ENCODE measurements around the gene CHEK1. TPM values are rescaled to one million over a fixed set of nuclear protein-coding genes. Genes with fewer than 3 reads are reported as not detected.

The CHEK1 gene
- total and polyA plus RNA-seq, 2 of the 8 experiments (the other 6 are each of a cell fraction or from before 2014, with no cell fraction given), result 37.7 to 133 TPM

DNA sequence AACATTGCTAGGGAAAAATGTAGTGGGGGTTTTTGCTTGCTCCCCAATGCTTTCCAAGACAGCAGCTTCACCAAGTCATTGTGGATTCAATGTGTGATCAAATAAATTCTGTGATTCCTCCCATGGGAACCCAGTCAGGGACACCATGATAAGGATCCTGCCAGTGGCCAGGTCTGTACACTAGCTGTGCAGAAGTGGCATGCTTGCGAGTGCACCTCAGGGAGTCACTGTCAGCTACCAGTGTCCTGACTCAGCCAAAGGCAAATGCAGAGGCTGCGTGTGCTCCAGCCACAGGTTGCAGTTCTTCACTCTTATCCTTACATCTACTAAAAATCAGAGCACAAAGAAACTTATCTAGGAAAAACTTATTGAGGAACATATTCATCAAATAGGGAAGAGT is 65.0 kb downstream of the CHEK1 start:
- DNase-seq (ENCODE audit: low read depth in 1 of 2, low spot score in 2 of 2) (no peak), FAIRE-seq (no peak)
- no peak overlapping the region for H2AK5ac ChIP-seq (ENCODE audit: low read depth, low read length)
- no peak overlapping the region for H3K56ac ChIP-seq (replicated peaks; ENCODE audit: insufficient read length, low read depth, low read length)
- no peak overlapping the region for H2BK5ac ChIP-seq (ENCODE audit: low read depth, low read length)
- no peak overlapping the region for H2BK20ac ChIP-seq (ENCODE audit: low read length)
- no peak overlapping the region for H2BK15ac ChIP-seq (ENCODE audit: low read length)
- H2AFZ ChIP-seq (ENCODE audit: low read length), result no peak overlapping the region
- peaks cover 0 to 10% (median 1%) of the 10 kb centered on the region in 4 experiments; a peak in 2 of 8 replicates for H3K36me3 ChIP-seq (ENCODE audit: control insufficient read depth in 2 of 4, insufficient read depth in 4 of 4, low read length in 3 of 4)
- WGBS, 2 experiments (ENCODE audit: extremely low coverage in 1 of 2, insufficient coverage in 1 of 2, insufficient read length in 1 of 2, insufficient replicate concordance in 2 of 2, low coverage in 1 of 2, low lambda C conversion rate in 2 of 2, missing lambda C conversion rate in 1 of 2), result 98% methylated on average over 2 of the region's 2 CpGs; no CpG with 5 or more reads in 1 of the 2 experiments
- no peak overlapping the region for H2BK120ac ChIP-seq (replicated peaks; ENCODE audit: low read depth, low read length)
- no peaks in the 10 kb centered on the region for H3K79me2 ChIP-seq (ENCODE audit: control insufficient read depth in 1 of 2, insufficient read depth in 2 of 2, low read length in 2 of 2)
- CTCF ChIA-PET (ENCODE audit: partially characterized antibody), result interaction anchor here (0.8 to 1.9 kb wide), 4 partner anchors 10 to 924 kb away, joined by 3 to 7 read pairs (median 4); partner anchors contain the start of gene ACRV1
- H2BK12ac ChIP-seq (ENCODE audit: low read depth, low read length), result no peak overlapping the region
- H3K79me1 ChIP-seq (ENCODE audit: low read depth, low read length), result no peaks in the 10 kb centered on the region
- H4K5ac ChIP-seq (ENCODE audit: insufficient read length, low read depth, low read length), result no peak overlapping the region
- POLR2A ChIA-PET (ENCODE audit: partially characterized antibody), result interaction anchor here (0.8 to 1.4 kb wide), 3 partner anchors 8 to 13 kb away, joined by 3 read pairs; partner anchors contain the start of gene ACRV1
- H3K14ac ChIP-seq (ENCODE audit: insufficient read length), result no peak overlapping the region
- H3K4me3 ChIP-seq (ENCODE audit: extremely low read depth in 1 of 4, insufficient read depth in 2 of 4, low read depth in 3 of 4, low read length in 4 of 4), result no peak overlapping the region
- H3K9me3 ChIP-seq (ENCODE audit: insufficient read depth in 2 of 2, low read depth in 1 of 2, low read length in 1 of 2), result peaks cover 0 to 2% of the 10 kb centered on the region in 2 experiments; a peak in 2 of 4 replicates
- no peak overlapping the region for H3K18ac ChIP-seq (ENCODE audit: extremely low read depth, low read length)
- H3K27ac ChIP-seq (ENCODE audit: low read depth, low read length), result no peak overlapping the region
- no peaks in the 10 kb centered on the region for H4K20me1 ChIP-seq (replicated peaks in 1 of 2; ENCODE audit: control insufficient read depth in 1 of 2, insufficient read depth in 2 of 2, low read length in 2 of 2)
- H3K23ac ChIP-seq (ENCODE audit: insufficient read length), result no peak overlapping the region
- peaks cover 0 to 3% (median 0%) of the 10 kb centered on the region in 4 experiments; a peak in 1 of 7 replicates for H3K4me1 ChIP-seq (replicated peaks in 1 of 4; ENCODE audit: control insufficient read depth in 3 of 4, insufficient read depth in 4 of 4, low read length in 3 of 4)
- H3K4me2 ChIP-seq (ENCODE audit: insufficient read depth in 1 of 2, low read depth in 2 of 2, low read length in 2 of 2), result no peak overlapping the region
- no peak overlapping the region for H3K4ac ChIP-seq (replicated peaks; ENCODE audit: insufficient read length, low read depth, low read length)
- H3K23me2 ChIP-seq (ENCODE audit: low read depth, low read length), result no peaks in the 10 kb centered on the region
- H3K9ac ChIP-seq (replicated peaks in 1 of 4; ENCODE audit: extremely low read depth in 1 of 4, low read depth in 3 of 4, low read length in 3 of 4), result no peak overlapping the region
- H4K91ac ChIP-seq (replicated peaks; ENCODE audit: insufficient read length, low read length), result no peak overlapping the region
- no peaks in the 10 kb centered on the region for H3K27me3 ChIP-seq (replicated peaks in 1 of 4; ENCODE audit: control insufficient read depth in 3 of 4, extremely low read depth in 1 of 4, insufficient read depth in 3 of 4, low read length in 3 of 4)
- H4K8ac ChIP-seq (ENCODE audit: extremely low read depth, insufficient read depth, low read length), result no peak overlapping the region
- TF ChIP-seq MAFK (IDR thresholded peaks at IDR 0.05; ENCODE audit: low read depth, low read length) (no peak), SP4 (IDR thresholded peaks at IDR 0.05; ENCODE audit: low read length) (no peak), JUND (IDR thresholded peaks at IDR 0.05; ENCODE audit: low read length) (no peak), RAD21 (IDR thresholded peaks at IDR 0.05 in 1 of 2, conservative IDR thresholded peaks at IDR 0.05 in 1 of 2; ENCODE audit: low read depth in 2 of 2, low read length in 2 of 2) (no peak), SP1 (IDR thresholded peaks at IDR 0.05; ENCODE audit: low read depth, low read length) (no peak), POU5F1 (IDR thresholded peaks at IDR 0.05; ENCODE audit: low read depth, low read length) (no peak), BRCA1 (IDR thresholded peaks at IDR 0.05; ENCODE audit: low read depth, low read length) (no peak), POLR2AphosphoS5 (IDR thresholded peaks at IDR 0.05; ENCODE audit: low read depth, low read length) (no peak), ZNF274 (IDR thresholded peaks at IDR 0.05; ENCODE audit: borderline replicate concordance, extremely low read depth, low read length) (no peak)
- TF ChIP-seq, protein P1, sequence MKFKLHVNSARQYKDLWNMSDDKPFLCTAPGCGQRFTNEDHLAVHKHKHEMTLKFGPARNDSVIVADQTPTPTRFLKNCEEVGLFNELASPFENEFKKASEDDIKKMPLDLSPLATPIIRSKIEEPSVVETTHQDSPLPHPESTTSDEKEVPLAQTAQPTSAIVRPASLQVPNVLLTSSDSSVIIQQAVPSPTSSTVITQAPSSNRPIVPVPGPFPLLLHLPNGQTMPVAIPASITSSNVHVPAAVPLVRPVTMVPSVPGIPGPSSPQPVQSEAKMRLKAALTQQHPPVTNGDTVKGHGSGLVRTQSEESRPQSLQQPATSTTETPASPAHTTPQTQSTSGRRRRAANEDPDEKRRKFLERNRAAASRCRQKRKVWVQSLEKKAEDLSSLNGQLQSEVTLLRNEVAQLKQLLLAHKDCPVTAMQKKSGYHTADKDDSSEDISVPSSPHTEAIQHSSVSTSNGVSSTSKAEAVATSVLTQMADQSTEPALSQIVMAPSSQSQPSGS (IDR thresholded peaks at IDR 0.05; ENCODE audit: low read length), result no peak
